ENCODE results near the gene CAMK2B. TPM values are rescaled to one million over a fixed set of nuclear protein-coding genes. Genes with fewer than 3 reads are reported as not detected.

Gene CAMK2B
- total and polyA plus RNA-seq, 2 of the 13 experiments (the other 11 are each of a cell fraction or from before 2014, with no cell fraction given), result 0.27 to 0.48 TPM

- FAIRE-seq (no peak), ATAC-seq (no peak), DNase-seq (ENCODE audit: low spot score) (no peak)
- no TSS peak for BruUV-seq (replicated peaks)
- Histone ChIP-seq H3K36me3 (replicated peaks in 1 of 2; ENCODE audit: control insufficient read depth in 1 of 2, insufficient read depth in 2 of 2, low read length in 2 of 2) (no peaks in the 10 kb centered on the region), H3K4me1 (ENCODE audit: insufficient read depth, low read length) (no peaks in the 10 kb centered on the region), H3K4me2 (ENCODE audit: low read depth, low read length) (no peak overlapping the region), H3K9ac (ENCODE audit: insufficient read depth, low read depth, low read length) (no peak overlapping the region), H3K79me2 (ENCODE audit: insufficient read depth, low read length) (no peaks in the 10 kb centered on the region), H3K4me3 (replicated peaks in 1 of 3; ENCODE audit: insufficient read depth in 1 of 3, low read depth in 2 of 3, low read length in 3 of 3) (no peak overlapping the region), H2AFZ (ENCODE audit: low read length) (no peak overlapping the region), H3K27me3 (ENCODE audit: control insufficient read depth in 1 of 2, insufficient read depth in 2 of 2, low read length in 2 of 2) (peaks cover 0 to 13% of the 10 kb centered on the region in 2 experiments; a peak in 3 of 5 replicates), H4K20me1 (ENCODE audit: insufficient read depth, low read length) (no peaks in the 10 kb centered on the region), H3K27ac (ENCODE audit: extremely low read length, insufficient read depth, low read length) (no peak overlapping the region), H3K9me3 (ENCODE audit: low read length) (no peaks in the 10 kb centered on the region)
- TF ChIP-seq ZNF329 (CRISPR knock-in tag; IDR thresholded peaks at IDR 0.05; ENCODE audit: low read depth) (no peak), ZFP62 (CRISPR knock-in tag; IDR thresholded peaks at IDR 0.05) (no peak)
- WGBS (ENCODE audit: low lambda C conversion rate), result 0% methylated on average over 3 of the region's 3 CpGs
- intact Hi-C loops (cut with micrococcal nuclease; ENCODE audit: unreplicated experiment) (no loop called here), in situ Hi-C loops (cut with HindIII; ENCODE audit: extremely low pct_ligation_motif_present, low pct_unique_long_range_greater_than_20kb) (no loop called here)
- POLR2A ChIA-PET, result no interaction called here
- CTCF ChIA-PET (ENCODE audit: low intra/inter-chr PET ratio, low total read pairs), result no interaction called here
Observed at GRCh38 chr7:44173911-44174693, 151.3 kb downstream of the CAMK2B start.

GRCh38 chr7:44172803-44173424, 152.5 kb downstream of the CAMK2B start:
- H3K27me3 ChIP-seq (ENCODE audit: control insufficient read depth in 1 of 2, insufficient read depth in 2 of 2, low read length in 2 of 2), result peaks cover 0 to 9% of the 10 kb centered on the region in 2 experiments; a peak in 3 of 5 replicates
- no peak overlapping the region for H3K27ac ChIP-seq (ENCODE audit: extremely low read length, insufficient read depth, low read length)
- DNase-seq (ENCODE audit: low spot score), result no peak
- ChIA-PET CTCF (ENCODE audit: low intra/inter-chr PET ratio, low total read pairs) (no interaction called here), POLR2A (no interaction called here)
- H3K4me2 ChIP-seq (ENCODE audit: low read depth, low read length), result no peak overlapping the region
- no peak for ATAC-seq
- H3K4me3 ChIP-seq (replicated peaks in 1 of 3; ENCODE audit: insufficient read depth in 1 of 3, low read depth in 2 of 3, low read length in 3 of 3), result no peak overlapping the region
- 34% methylated on average over 6 of the region's 6 CpGs for WGBS (ENCODE audit: low lambda C conversion rate)
- TF ChIP-seq ZNF33B (CRISPR knock-in tag; IDR thresholded peaks at IDR 0.05) (no peak), SALL1 (CRISPR knock-in tag; IDR thresholded peaks at IDR 0.05) (no peak), ZNF253 (CRISPR knock-in tag; IDR thresholded peaks at IDR 0.05; ENCODE audit: borderline replicate concordance) (no peak), NFKBIZ (CRISPR knock-in tag; IDR thresholded peaks at IDR 0.05) (no peak), BRF2 (CRISPR knock-in tag; IDR thresholded peaks at IDR 0.05) (no peak), ZNF879 (CRISPR knock-in tag; IDR thresholded peaks at IDR 0.05) (no peak), GPN1 (CRISPR knock-in tag; IDR thresholded peaks at IDR 0.05; ENCODE audit: borderline replicate concordance) (no peak), ATF5 (CRISPR knock-in tag; IDR thresholded peaks at IDR 0.05; ENCODE audit: low read depth) (no peak), ZNF556 (CRISPR knock-in tag; IDR thresholded peaks at IDR 0.05; ENCODE audit: borderline replicate concordance) (no peak), ETV5 (CRISPR knock-in tag; IDR thresholded peaks at IDR 0.05; ENCODE audit: borderline replicate concordance) (no peak), IKZF5 (CRISPR knock-in tag; IDR thresholded peaks at IDR 0.05) (no peak), SAP130 (CRISPR knock-in tag; IDR thresholded peaks at IDR 0.05; ENCODE audit: low read depth) (no peak)
- H3K79me2 ChIP-seq (ENCODE audit: insufficient read depth, low read length), result no peaks in the 10 kb centered on the region
- intact Hi-C loops (cut with micrococcal nuclease; ENCODE audit: unreplicated experiment) (no loop called here), in situ Hi-C loops (cut with HindIII; ENCODE audit: extremely low pct_ligation_motif_present, low pct_unique_long_range_greater_than_20kb) (no loop called here)
- no TSS peak for BruUV-seq (replicated peaks)
- FAIRE-seq, result no peak
- H3K9ac ChIP-seq (ENCODE audit: insufficient read depth, low read depth, low read length), result no peak overlapping the region
- H4K20me1 ChIP-seq (ENCODE audit: insufficient read depth, low read length), result no peaks in the 10 kb centered on the region
- H2AFZ ChIP-seq (ENCODE audit: low read length), result no peak overlapping the region
- no peaks in the 10 kb centered on the region for H3K36me3 ChIP-seq (replicated peaks in 1 of 2; ENCODE audit: control insufficient read depth in 1 of 2, insufficient read depth in 2 of 2, low read length in 2 of 2)
- no peaks in the 10 kb centered on the region for H3K9me3 ChIP-seq (ENCODE audit: low read length)
- H3K4me1 ChIP-seq (ENCODE audit: insufficient read depth, low read length), result no peaks in the 10 kb centered on the region
